ENCODE measurements around the gene ISOC2.
"Not testable (repeated sequence)": the region's sequence is repeated elsewhere in the genome, so short reads cannot be mapped to it uniquely, and the experiment has no call there.

The ISOC2 gene

GRCh38 chr19:55440411-55441105, 20.9 kb downstream of the ISOC2 start:
- DNase-seq (ENCODE audit: low spot score), result no peak

GRCh38 chr19:55439052-55439451, 22.4 kb downstream of the ISOC2 start:
- DNase-seq (ENCODE audit: low spot score), result no peak

GRCh38 chr19:55437410-55437809, 24.0 kb downstream of the ISOC2 start:
- peak; percentile 94 for DNase-seq (ENCODE audit: low spot score)

GRCh38 chr19:55436847-55437246, 24.6 kb downstream of the ISOC2 start:
- DNase-seq (ENCODE audit: low spot score), result no peak

- DNase-seq (ENCODE audit: low spot score), result no peak
Measured at GRCh38 chr19:55435020-55435419, 26.4 kb downstream of the ISOC2 start.

GRCh38 chr19:55434356-55434919, 27.0 kb downstream of the ISOC2 start:
- DNase-seq (ENCODE audit: low spot score), result no peak

GRCh38 chr19:55433292-55433691, 28.1 kb downstream of the ISOC2 start:
- DNase-seq (ENCODE audit: low spot score), result no peak

GRCh38 chr19:55432241-55432959, 29.0 kb downstream of the ISOC2 start:
- DNase-seq (ENCODE audit: low spot score), result no peak

- no peak for DNase-seq (ENCODE audit: low spot score)
Measured at GRCh38 chr19:55431183-55431582, 30.3 kb downstream of the ISOC2 start.

GRCh38 chr19:55426042-55426441, 35.4 kb downstream of the ISOC2 start:
- DNase-seq (ENCODE audit: low spot score), result no peak

- no peak for DNase-seq (ENCODE audit: low spot score)
Measured at GRCh38 chr19:55424518-55424917, 36.9 kb downstream of the ISOC2 start.

- DNase-seq (ENCODE audit: low spot score), result no peak
Measured at GRCh38 chr19:55423225-55424005, 38.0 kb downstream of the ISOC2 start.

GRCh38 chr19:55421281-55421680, 40.2 kb downstream of the ISOC2 start:
- not testable (repeated sequence) for DNase-seq (ENCODE audit: low spot score)

GRCh38 chr19:55419624-55420236, 41.7 kb downstream of the ISOC2 start:
- DNase-seq (ENCODE audit: low spot score), result no peak

- no peak for DNase-seq (ENCODE audit: low spot score)
Measured at GRCh38 chr19:55419103-55419502, 42.3 kb downstream of the ISOC2 start.

- DNase-seq (ENCODE audit: low spot score), result peak; percentile 85
Measured at GRCh38 chr19:55418185-55418584, 43.3 kb downstream of the ISOC2 start.

GRCh38 chr19:55410168-55410567, 51.3 kb downstream of the ISOC2 start:
- no peak for DNase-seq (ENCODE audit: low spot score)

GRCh38 chr19:55409179-55409578, 52.3 kb downstream of the ISOC2 start:
- not testable (repeated sequence) for DNase-seq (ENCODE audit: low spot score)

GRCh38 chr19:55408533-55408872, 52.9 kb downstream of the ISOC2 start:
- no peak for DNase-seq (ENCODE audit: low spot score)

GRCh38 chr19:55407800-55408532, 53.5 kb downstream of the ISOC2 start:
- peak; percentile 100 for DNase-seq (ENCODE audit: low spot score)

GRCh38 chr19:55407550-55407799, 54.0 kb downstream of the ISOC2 start, which contains the start of gene UBE2S:
TSS of gene UBE2S (minus strand) at chr19:55407788. CDS start at chr19:55407589, 199 bp downstream.
- not testable (repeated sequence) for DNase-seq (ENCODE audit: low spot score)
